ENCODE data around the gene SLC8A3. TPM values are rescaled to one million over a fixed set of nuclear protein-coding genes. Genes with fewer than 3 reads are reported as not detected.
A peak's percentile ranks its signal among the peaks of the same experiment; 100 is the strongest.
"Not testable (repeated sequence)": the region's sequence is repeated elsewhere in the genome, so short reads cannot be mapped to it uniquely, and the experiment has no call there.

SLC8A3 gene
- total and polyA plus RNA-seq, 10 of the 15 experiments (the other 5 are each of a cell fraction or from before 2014, with no cell fraction given), result 0.04 to 0.17 (median 0.13) TPM; not detected in 3

DNA sequence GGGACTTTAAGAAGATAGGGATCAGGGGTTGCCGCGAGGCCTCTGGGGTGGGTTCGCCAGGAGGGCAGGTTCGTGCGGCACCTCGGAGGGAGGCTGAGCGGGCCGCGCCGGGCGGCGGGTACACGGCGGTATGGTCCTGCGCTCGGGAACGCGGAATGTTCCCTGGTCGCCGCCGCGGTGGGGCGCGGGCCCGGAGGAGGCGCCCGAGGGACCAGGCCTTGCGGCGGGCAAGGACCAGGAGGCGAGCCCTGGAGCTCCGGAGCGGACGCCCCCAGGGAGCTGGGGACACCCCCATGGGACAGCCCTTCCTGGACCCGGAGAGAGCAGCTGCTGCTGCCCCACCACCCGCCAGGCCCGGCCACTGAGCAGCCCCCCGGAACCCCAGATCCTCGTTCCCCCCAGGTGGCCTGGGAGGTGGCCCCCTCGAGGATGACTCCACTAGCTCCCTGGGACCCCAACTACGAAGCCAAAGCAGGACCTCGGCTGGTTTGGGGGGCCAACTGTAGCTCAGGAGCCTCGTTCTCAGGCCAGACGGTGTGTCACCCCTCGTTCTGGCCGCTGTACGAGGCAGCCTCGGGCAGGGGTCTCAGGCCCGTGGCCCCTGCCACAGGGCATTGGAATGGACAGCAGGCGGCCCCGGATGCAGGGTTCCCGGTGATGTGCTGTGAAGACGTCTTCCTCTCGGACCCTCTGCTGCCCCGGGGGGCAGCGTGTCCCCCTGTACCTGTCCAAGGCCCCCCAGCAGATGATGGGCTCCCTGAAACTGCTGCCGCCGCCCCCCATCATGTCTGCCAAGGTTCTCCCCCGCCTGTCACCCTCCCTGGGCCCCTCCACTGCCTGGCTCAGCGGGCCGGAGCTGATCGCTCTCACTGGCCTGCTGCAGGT is 45.6 kb upstream of the SLC8A3 start (continued):
- no peak for TF ChIP-seq RAD21 (IDR thresholded peaks at IDR 0.05; ENCODE audit: insufficient read depth, low read depth, low read length)
- TF ChIP-seq, protein P1, sequence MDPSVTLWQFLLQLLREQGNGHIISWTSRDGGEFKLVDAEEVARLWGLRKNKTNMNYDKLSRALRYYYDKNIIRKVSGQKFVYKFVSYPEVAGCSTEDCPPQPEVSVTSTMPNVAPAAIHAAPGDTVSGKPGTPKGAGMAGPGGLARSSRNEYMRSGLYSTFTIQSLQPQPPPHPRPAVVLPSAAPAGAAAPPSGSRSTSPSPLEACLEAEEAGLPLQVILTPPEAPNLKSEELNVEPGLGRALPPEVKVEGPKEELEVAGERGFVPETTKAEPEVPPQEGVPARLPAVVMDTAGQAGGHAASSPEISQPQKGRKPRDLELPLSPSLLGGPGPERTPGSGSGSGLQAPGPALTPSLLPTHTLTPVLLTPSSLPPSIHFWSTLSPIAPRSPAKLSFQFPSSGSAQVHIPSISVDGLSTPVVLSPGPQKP (IDR thresholded peaks at IDR 0.05; ENCODE audit: low read depth, low read length), result no peak
- no peak for TF ChIP-seq ASH2L (IDR thresholded peaks at IDR 0.05; ENCODE audit: borderline replicate concordance, low read depth)
- no peak for TF ChIP-seq YY1 (IDR thresholded peaks at IDR 0.05; ENCODE audit: low read depth, low read length)
- no peak for TF ChIP-seq JUND (IDR thresholded peaks at IDR 0.05; ENCODE audit: low read depth, low read length)
- no peak for TF ChIP-seq BCL11A (IDR thresholded peaks at IDR 0.05; ENCODE audit: low read depth, low read length)

DNA sequence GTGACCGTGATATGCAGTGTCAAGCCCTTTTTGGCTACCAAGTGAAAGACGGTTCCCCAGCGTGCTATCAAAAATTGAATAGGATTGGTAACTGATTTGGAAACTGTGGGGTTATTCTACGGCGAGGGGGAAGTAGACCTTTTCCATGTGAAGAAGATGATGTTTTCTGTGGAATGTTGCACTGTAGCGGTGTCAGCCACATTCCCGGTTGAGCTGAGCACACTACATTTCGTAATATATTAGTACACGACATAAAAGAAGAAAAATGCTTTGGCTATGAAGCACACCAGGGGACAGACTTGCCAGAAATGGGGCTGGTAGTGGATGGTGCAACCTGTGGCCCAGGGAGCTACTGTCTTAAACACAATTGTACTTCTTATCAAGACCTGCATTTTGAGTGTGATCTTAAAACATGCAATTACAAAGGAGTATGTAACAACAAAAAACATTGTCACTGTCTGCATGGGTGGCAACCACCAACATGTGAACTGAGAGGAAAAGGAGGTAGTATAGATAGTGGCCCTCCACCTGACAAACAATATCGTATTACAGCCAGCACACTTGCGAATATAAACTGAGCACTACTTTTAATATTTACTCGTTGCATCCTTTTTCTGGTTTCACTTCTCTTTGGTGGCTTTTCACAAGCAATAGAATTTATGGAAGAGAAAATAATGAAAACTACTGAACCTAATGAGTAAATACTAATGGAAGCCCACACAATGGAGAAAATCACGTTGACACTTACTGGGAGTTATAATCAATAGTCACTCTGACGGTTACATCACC is 43.2 kb upstream of the SLC8A3 start:
- H3K27me3 ChIP-seq (replicated peaks in 1 of 2; ENCODE audit: control insufficient read depth in 2 of 2, insufficient read depth in 2 of 2, low read length in 1 of 2); CTCF ChIA-PET; H3K4me3 ChIP-seq; SMC1A ChIA-PET (ENCODE audit: uncharacterized antibody, unreplicated experiment); BruUV-seq (replicated peaks); H4K20me1 ChIP-seq (ENCODE audit: control insufficient read depth, insufficient read depth); H3K4me1 ChIP-seq (ENCODE audit: control insufficient read depth, insufficient read depth, low read length); H3K27ac ChIP-seq (ENCODE audit: control insufficient read depth, insufficient read depth); in situ Hi-C loops (cut with MboI); H3K4me2 ChIP-seq (ENCODE audit: control insufficient read depth, insufficient read depth); H3K9ac ChIP-seq (ENCODE audit: control insufficient read depth, insufficient read depth, low read length); intact Hi-C loops (cut with micrococcal nuclease; ENCODE audit: unreplicated experiment); H3K79me2 ChIP-seq (ENCODE audit: control insufficient read depth, insufficient read depth, low read length); DNase-seq (ENCODE audit: low read depth, low spot score); POLR2A ChIA-PET; H3K9me3 ChIP-seq (replicated peaks; ENCODE audit: control insufficient read depth, insufficient read depth, low read length); H3K36me3 ChIP-seq (ENCODE audit: control insufficient read depth in 2 of 2, insufficient read depth in 2 of 2, low read length in 1 of 2); RAD21 ChIA-PET (ENCODE audit: unreplicated experiment); H2AFZ ChIP-seq (ENCODE audit: control insufficient read depth, low read depth, low read length): not testable (repeated sequence)
- 49% methylated on average over 14 of the region's 14 CpGs for WGBS (ENCODE audit: insufficient coverage, insufficient replicate concordance, low lambda C conversion rate, missing lambda C conversion rate)
- ATAC-seq (peak; percentile 51), FAIRE-seq (peak; percentile 61)
- TF ChIP-seq SPI1 (IDR thresholded peaks at IDR 0.05; ENCODE audit: borderline replicate concordance, insufficient read depth, low read depth, low read length) (peak; percentile 68), ATF7 (IDR thresholded peaks at IDR 0.05; ENCODE audit: low read depth) (peak; percentile 63; the same call in 1 of the 2 replicates), IKZF2 (IDR thresholded peaks at IDR 0.05) (peak; percentile 56 to 71), BHLHE40 (IDR thresholded peaks at IDR 0.05; ENCODE audit: borderline replicate concordance in 1 of 2, low read depth in 2 of 2, low read length in 1 of 2) (0 out of 4 replicates have a peak, but pooled peaks of 1 of the 2 experiments have one; percentile 8), MTA2 (IDR thresholded peaks at IDR 0.05; ENCODE audit: low read depth) (peak; percentile 62; the same call in 1 of the 2 replicates)

DNA sequence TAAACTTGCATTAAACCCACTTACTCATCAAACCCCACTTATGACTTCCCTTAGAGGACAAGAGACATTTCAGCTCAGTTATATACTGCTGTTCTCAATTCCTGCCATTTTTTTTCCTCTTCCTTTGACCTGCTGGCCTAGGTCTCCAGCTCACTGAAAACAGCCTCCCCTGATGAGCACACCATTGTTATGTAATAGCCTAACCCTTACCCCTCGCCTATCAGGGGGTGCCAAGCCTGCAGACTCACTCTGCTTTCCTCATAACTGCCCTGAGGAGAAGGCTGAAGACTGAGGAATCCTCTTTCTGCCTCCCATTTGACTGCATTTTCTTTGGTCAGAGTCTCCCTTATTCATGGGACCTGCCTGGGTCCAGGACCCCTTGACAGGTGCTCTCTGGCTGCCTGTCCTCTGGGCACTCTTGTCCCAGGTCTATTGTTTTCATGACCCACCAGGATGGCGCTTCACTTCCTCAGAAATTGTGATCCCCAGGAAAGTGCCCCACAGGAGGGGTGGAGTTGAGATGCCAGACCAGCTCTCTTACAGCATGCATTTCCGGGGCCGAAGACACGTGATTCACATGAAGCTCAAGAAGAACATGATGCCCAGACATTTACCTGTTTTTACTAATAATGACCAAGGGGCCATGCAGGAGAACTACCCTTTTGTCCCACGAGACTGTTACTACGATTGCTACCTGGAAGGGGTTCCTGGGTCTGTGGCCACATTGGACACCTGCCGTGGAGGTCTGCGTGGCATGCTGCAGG is 41.3 kb upstream of the SLC8A3 start:
- H3K9me3 ChIP-seq (replicated peaks; ENCODE audit: control insufficient read depth, insufficient read depth, low read length); H3K9ac ChIP-seq (ENCODE audit: control insufficient read depth, insufficient read depth, low read length); BruUV-seq (replicated peaks); ATAC-seq; H4K20me1 ChIP-seq (ENCODE audit: control insufficient read depth, insufficient read depth); CTCF ChIA-PET; H3K4me2 ChIP-seq (ENCODE audit: control insufficient read depth, insufficient read depth); in situ Hi-C loops (cut with MboI); SMC1A ChIA-PET (ENCODE audit: uncharacterized antibody, unreplicated experiment); H3K27me3 ChIP-seq (replicated peaks in 1 of 2; ENCODE audit: control insufficient read depth in 2 of 2, insufficient read depth in 2 of 2, low read length in 1 of 2); H3K79me2 ChIP-seq (ENCODE audit: control insufficient read depth, insufficient read depth, low read length); RAD21 ChIA-PET (ENCODE audit: unreplicated experiment); H2AFZ ChIP-seq (ENCODE audit: control insufficient read depth, low read depth, low read length); POLR2A ChIA-PET; intact Hi-C loops (cut with micrococcal nuclease; ENCODE audit: unreplicated experiment); H3K4me1 ChIP-seq (ENCODE audit: control insufficient read depth, insufficient read depth, low read length); H3K4me3 ChIP-seq; DNase-seq (ENCODE audit: low read depth, low spot score); H3K27ac ChIP-seq (ENCODE audit: control insufficient read depth, insufficient read depth); H3K36me3 ChIP-seq (ENCODE audit: control insufficient read depth in 2 of 2, insufficient read depth in 2 of 2, low read length in 1 of 2): not testable (repeated sequence)
- peak; percentile 88 for FAIRE-seq
- 59% methylated on average over 9 of the region's 9 CpGs for WGBS (ENCODE audit: insufficient coverage, insufficient replicate concordance, low lambda C conversion rate, missing lambda C conversion rate)
